Measurements from ENCODE around the gene WSB2.

WSB2 gene

DNA sequence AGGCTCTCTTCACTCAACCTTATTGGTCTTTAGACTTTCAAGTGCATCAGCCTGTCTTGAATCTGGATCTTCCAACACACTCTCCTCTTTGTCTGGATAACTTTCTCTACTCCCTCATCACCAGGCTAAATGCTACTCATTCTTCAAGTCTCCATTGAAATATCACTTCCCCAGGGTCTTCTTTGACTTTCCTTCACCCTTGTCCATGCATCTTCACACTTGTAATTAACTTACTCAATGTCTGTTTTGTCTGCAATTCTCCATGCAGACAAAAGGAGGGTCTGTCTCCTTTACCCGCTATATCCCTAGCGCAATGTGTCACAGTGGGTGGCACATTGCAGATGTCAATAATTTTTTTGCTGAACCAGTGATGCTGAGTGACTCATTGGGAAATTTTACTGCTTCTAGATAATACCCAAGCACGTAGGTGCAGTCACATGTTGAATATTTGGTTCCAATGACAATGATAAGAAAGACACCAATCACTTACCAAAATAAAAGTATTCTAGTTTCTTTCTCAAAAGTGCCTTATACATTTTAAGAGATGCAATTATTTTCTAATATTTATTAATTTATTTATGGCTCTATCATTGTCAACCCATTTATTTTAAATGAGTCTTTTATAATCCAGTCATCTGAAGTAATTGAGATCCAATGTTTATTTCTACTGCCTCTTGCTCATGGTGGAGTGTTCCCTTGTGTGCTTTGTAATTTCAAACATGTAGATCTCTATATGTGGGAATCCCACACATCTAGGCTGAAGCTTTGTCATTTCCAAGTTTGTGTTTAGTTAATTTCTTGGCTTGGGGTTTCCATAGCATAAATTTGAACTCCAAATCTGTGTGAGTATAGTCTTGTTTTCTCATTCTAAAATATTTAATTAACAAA lies 66.2 kb downstream of the WSB2 start:
- no peaks in the 10 kb centered on the region for H3K27me3 ChIP-seq (ENCODE audit: insufficient read depth, low read depth)
- H3K4me3 ChIP-seq (IDR thresholded peaks at IDR 0.05; ENCODE audit: insufficient read depth, low read depth, low read length), result no peak overlapping the region
- no peaks in the 10 kb centered on the region for H3K79me2 ChIP-seq (ENCODE audit: insufficient read depth, low read depth)
- TF ChIP-seq, protein P1, sequence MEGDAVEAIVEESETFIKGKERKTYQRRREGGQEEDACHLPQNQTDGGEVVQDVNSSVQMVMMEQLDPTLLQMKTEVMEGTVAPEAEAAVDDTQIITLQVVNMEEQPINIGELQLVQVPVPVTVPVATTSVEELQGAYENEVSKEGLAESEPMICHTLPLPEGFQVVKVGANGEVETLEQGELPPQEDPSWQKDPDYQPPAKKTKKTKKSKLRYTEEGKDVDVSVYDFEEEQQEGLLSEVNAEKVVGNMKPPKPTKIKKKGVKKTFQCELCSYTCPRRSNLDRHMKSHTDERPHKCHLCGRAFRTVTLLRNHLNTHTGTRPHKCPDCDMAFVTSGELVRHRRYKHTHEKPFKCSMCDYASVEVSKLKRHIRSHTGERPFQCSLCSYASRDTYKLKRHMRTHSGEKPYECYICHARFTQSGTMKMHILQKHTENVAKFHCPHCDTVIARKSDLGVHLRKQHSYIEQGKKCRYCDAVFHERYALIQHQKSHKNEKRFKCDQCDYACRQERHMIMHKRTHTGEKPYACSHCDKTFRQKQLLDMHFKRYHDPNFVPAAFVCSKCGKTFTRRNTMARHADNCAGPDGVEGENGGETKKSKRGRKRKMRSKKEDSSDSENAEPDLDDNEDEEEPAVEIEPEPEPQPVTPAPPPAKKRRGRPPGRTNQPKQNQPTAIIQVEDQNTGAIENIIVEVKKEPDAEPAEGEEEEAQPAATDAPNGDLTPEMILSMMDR (conservative IDR thresholded peaks at IDR 0.05; ENCODE audit: low read depth, low read length), result no peak
- no peaks in the 10 kb centered on the region for H3K36me3 ChIP-seq (ENCODE audit: insufficient read depth)
- no peak overlapping the region for H3K9ac ChIP-seq
- no peak overlapping the region for H3K27ac ChIP-seq
- no peaks in the 10 kb centered on the region for H3K4me1 ChIP-seq (ENCODE audit: low read depth, poor library complexity, severe bottlenecking)
- H4K20me1 ChIP-seq (ENCODE audit: insufficient read depth), result no peaks in the 10 kb centered on the region
- H3K4me2 ChIP-seq, result no peak overlapping the region
- H2AFZ ChIP-seq (ENCODE audit: low read depth), result no peak overlapping the region

DNA sequence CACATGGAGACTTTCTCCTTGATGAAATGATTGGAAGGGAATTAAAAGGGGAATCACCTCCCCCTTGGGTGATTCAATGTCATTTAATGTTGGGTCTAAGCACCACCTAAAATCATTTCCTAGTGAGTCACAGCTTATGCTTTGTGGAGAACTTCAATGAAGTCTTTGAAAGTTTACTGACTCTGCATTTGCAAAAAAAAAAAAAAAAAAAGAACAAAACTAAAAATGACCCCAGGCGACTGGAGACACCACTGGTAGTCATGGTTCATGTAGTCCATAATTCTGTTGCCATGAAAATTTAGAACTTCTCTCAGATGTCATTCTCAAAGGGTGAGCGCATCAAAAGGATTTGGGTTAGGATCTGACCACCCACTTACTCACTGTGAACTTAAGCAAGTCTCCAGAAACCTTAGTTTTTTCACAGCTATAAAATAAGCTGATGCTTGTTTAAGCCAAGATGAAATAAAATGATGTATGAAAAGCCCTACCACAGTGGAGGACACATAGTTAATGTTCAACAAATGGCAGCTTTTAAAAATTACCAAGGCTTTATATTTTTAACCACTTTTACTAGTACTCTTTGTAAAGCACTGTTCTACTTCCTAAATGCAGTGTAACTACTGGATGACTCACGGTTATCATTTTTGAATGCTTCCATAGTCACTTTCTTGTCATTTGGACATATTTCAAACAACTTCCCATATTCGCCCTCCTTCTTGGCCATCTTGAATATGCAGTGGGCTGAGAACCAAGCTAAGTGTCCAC lies 74.1 kb downstream of the WSB2 start:
- no peak overlapping the region for H2AFZ ChIP-seq (ENCODE audit: low read depth)
- no peaks in the 10 kb centered on the region for H3K36me3 ChIP-seq (ENCODE audit: insufficient read depth)
- TF ChIP-seq, protein P1 (conservative IDR thresholded peaks at IDR 0.05; ENCODE audit: low read depth, low read length), result no peak
- H3K4me2 ChIP-seq, result no peak overlapping the region
- no peak overlapping the region for H3K27ac ChIP-seq
- no peaks in the 10 kb centered on the region for H3K4me1 ChIP-seq (ENCODE audit: low read depth, poor library complexity, severe bottlenecking)
- H3K4me3 ChIP-seq (IDR thresholded peaks at IDR 0.05; ENCODE audit: insufficient read depth, low read depth, low read length), result no peak overlapping the region
- H4K20me1 ChIP-seq (ENCODE audit: insufficient read depth), result no peaks in the 10 kb centered on the region
- no peaks in the 10 kb centered on the region for H3K79me2 ChIP-seq (ENCODE audit: insufficient read depth, low read depth)
- no peak overlapping the region for H3K9ac ChIP-seq
- no peaks in the 10 kb centered on the region for H3K27me3 ChIP-seq (ENCODE audit: insufficient read depth, low read depth)

DNA sequence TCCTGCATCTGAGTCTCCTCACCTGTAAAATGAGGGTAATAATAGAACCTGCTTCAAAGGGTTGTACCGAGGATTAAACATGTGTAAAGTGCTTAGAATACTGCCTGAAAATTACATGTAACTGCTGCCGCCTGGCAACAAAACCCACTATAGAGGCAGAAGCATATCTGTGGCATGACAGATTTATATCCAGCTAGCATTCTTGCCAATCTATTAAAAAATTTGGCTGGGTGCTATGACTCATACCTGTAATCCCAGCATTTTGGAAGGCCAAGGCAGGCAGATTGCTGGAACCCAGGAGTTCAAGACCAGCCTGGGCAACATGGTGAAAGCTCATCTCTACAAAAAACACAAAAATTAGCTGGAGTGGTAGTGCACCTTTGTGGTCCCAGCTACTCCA lies 75.8 kb downstream of the WSB2 start:
- no peaks in the 10 kb centered on the region for H3K79me2 ChIP-seq (ENCODE audit: insufficient read depth, low read depth)
- H3K4me2 ChIP-seq, result no peak overlapping the region
- no peaks in the 10 kb centered on the region for H3K36me3 ChIP-seq (ENCODE audit: insufficient read depth)
- no peak overlapping the region for H2AFZ ChIP-seq (ENCODE audit: low read depth)
- TF ChIP-seq, protein P1 (conservative IDR thresholded peaks at IDR 0.05; ENCODE audit: low read depth, low read length), result no peak
- no peak overlapping the region for H3K9ac ChIP-seq
- no peak overlapping the region for H3K27ac ChIP-seq
- no peaks in the 10 kb centered on the region for H4K20me1 ChIP-seq (ENCODE audit: insufficient read depth)
- H3K27me3 ChIP-seq (ENCODE audit: insufficient read depth, low read depth), result no peaks in the 10 kb centered on the region
- no peak overlapping the region for H3K4me3 ChIP-seq (IDR thresholded peaks at IDR 0.05; ENCODE audit: insufficient read depth, low read depth, low read length)
- H3K4me1 ChIP-seq (ENCODE audit: low read depth, poor library complexity, severe bottlenecking), result no peaks in the 10 kb centered on the region

Measured in KMS-11 (cell line).